HEK293T (cell line): ENCODE data around the gene RNASEH2B.

Experiments used
- CTCF ChIA-PET: fragments of 350-600 bp; formaldehyde crosslinking; extraction: SDS; loops from one replicate; lab custom pipeline; 2021; ENCODE audit warnings: antibody characterized with exemption, inconsistent platforms; lab: Yijun Ruan, JAX
- POLR2A ChIA-PET: fragments of 350-600 bp; formaldehyde crosslinking; extraction: SDS; loops from one replicate; lab custom pipeline; 2020; ENCODE audit warnings: antibody characterized with exemption, inconsistent platforms; lab: Yijun Ruan, JAX
- DNase-seq: peaks from one replicate; pipeline ENCODE4 v3.0.0; 2012; ENCODE audit warnings: mixed read lengths; ENCODE audit errors: extremely low spot score
- ARNT ChIP-seq: fragments of 450-650 bp; IDR thresholded peaks from 2 replicates; pipeline ENCODE4 v1.6.1; 2017; ENCODE audit warnings: mild to moderate bottlenecking
- BHLHE40 ChIP-seq: fragments of 450-650 bp; IDR thresholded peaks from 2 replicates; pipeline ENCODE4 v1.6.1; 2016; ENCODE audit warnings: mild to moderate bottlenecking, moderate library complexity, borderline replicate concordance
- CTBP1 ChIP-seq: fragments of 450-650 bp; IDR thresholded peaks from 2 replicates; pipeline ENCODE4 v1.6.1; 2016; ENCODE audit warnings: borderline replicate concordance
- ELF4 ChIP-seq: fragments of 450-650 bp; IDR thresholded peaks from 2 replicates; pipeline ENCODE4 v1.6.1; 2017; ENCODE audit warnings: antibody characterized with exemption
- FOXA1 ChIP-seq: fragments of 450-650 bp; IDR thresholded peaks from 2 replicates; pipeline ENCODE4 v1.6.1; 2016; ENCODE audit warnings: mild to moderate bottlenecking
- FOXK2 ChIP-seq: fragments of 450-650 bp; IDR thresholded peaks from 2 replicates; pipeline ENCODE4 v1.6.1; 2016; ENCODE audit warnings: mild to moderate bottlenecking
- FOXM1 ChIP-seq: fragments of 450-650 bp; IDR thresholded peaks from 2 replicates; pipeline ENCODE4 v1.6.1; 2017; ENCODE audit warnings: mild to moderate bottlenecking, borderline replicate concordance
- HDGF ChIP-seq: fragments of 450-650 bp; IDR thresholded peaks from 2 replicates; pipeline ENCODE4 v1.6.1; 2017; ENCODE audit warnings: antibody characterized with exemption, borderline replicate concordance
- L3MBTL2 ChIP-seq: fragments of 450-650 bp; conservative IDR thresholded peaks from 2 replicates; pipeline ENCODE4 v1.6.1; 2016; ENCODE audit warnings: mild to moderate bottlenecking
- LEF1 ChIP-seq: fragments of 450-650 bp; IDR thresholded peaks from 2 replicates; pipeline ENCODE4 v1.6.1; 2017; ENCODE audit warnings: mild to moderate bottlenecking, borderline replicate concordance
- NFRKB ChIP-seq: fragments of 450-650 bp; IDR thresholded peaks from 2 replicates; pipeline ENCODE4 v1.6.1; 2016; ENCODE audit warnings: mild to moderate bottlenecking, moderate library complexity
- SP1 ChIP-seq: fragments of 450-650 bp; IDR thresholded peaks from 2 replicates; pipeline ENCODE4 v1.6.1; 2017
- SUZ12 ChIP-seq: fragments of 450-650 bp; IDR thresholded peaks from 2 replicates; pipeline ENCODE4 v1.6.1; 2016; ENCODE audit warnings: mild to moderate bottlenecking
- TARDBP ChIP-seq: fragments of 450-650 bp; IDR thresholded peaks from 2 replicates; pipeline ENCODE4 v1.6.1; 2016
- ZNF384 ChIP-seq: fragments of 450-650 bp; IDR thresholded peaks from 2 replicates; pipeline ENCODE4 v1.6.1; 2016
- TF ChIP-seq, protein P1 (sequence below): fragments of 450-650 bp; IDR thresholded peaks from 2 replicates; pipeline ENCODE4 v1.6.1; 2016

RNASEH2B gene

DNA sequence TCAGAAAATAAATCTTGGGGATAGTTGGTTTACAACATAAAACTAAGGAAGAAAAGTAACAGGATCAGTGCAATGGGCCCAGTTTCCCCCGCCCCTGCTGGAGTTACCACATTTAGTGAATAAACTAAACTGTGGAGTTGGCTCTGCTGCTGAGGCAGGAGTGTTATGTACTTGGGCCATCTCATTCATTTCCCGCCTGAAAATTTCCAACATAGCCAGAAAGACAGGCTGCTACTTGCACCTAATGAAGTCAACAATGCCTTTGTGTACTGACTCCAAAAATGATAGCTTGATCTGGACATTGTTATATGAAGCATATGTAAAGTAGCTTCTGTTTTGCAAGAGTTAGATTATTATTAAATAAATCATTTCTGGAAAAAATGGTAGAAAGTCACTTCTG, 7.9 kb upstream of the RNASEH2B start:
- no peak for TF ChIP-seq FOXM1
- no peak for TF ChIP-seq BHLHE40
- no peak for TF ChIP-seq TARDBP
- no peak for TF ChIP-seq NFRKB
- TF ChIP-seq FOXK2: no peak
- TF ChIP-seq ARNT: no peak
- TF ChIP-seq CTBP1: no peak
- no peak for TF ChIP-seq LEF1
- no peak for TF ChIP-seq ZNF384
- no peak for TF ChIP-seq ELF4
- no peak for TF ChIP-seq SUZ12
- TF ChIP-seq L3MBTL2: no peak
- TF ChIP-seq HDGF: no peak
- TF ChIP-seq FOXA1: no peak
- TF ChIP-seq SP1: no peak
- TF ChIP-seq, protein P1, sequence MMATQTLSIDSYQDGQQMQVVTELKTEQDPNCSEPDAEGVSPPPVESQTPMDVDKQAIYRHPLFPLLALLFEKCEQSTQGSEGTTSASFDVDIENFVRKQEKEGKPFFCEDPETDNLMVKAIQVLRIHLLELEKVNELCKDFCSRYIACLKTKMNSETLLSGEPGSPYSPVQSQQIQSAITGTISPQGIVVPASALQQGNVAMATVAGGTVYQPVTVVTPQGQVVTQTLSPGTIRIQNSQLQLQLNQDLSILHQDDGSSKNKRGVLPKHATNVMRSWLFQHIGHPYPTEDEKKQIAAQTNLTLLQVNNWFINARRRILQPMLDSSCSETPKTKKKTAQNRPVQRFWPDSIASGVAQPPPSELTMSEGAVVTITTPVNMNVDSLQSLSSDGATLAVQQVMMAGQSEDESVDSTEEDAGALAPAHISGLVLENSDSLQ: no peak
- DNase-seq: no peak
- POLR2A ChIA-PET: no interaction called here
- CTCF ChIA-PET: no interaction called here

DNA sequence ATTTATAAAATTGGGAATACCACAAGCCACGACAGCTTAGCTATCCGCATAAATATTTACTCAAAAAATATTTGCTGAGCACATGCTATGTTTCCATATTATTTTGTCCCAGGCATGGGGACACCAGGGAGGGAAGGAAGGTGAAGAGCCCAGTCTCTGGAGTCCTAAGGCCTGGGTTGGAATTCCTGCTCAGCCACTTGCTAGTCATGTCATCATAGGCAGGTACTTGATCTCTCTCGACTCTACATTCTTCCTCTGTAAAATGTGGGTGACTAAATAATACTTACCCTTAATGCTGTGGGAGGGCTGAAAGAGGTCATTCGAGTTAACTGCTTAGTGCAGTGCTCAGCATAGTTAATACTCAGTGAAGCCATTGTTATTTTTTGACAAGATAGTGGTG, 4.3 kb upstream of the RNASEH2B start:
- ChIA-PET POLR2A (no interaction called here), CTCF (no interaction called here)
- no peak for DNase-seq
- TF ChIP-seq SUZ12 (no peak), L3MBTL2 (no peak), FOXK2 (no peak), SP1 (no peak), ZNF384 (no peak), TARDBP (no peak), FOXA1 (no peak), ARNT (no peak), ELF4 (no peak), CTBP1 (no peak), LEF1 (no peak)
- TF ChIP-seq, protein P1: no peak

DNA sequence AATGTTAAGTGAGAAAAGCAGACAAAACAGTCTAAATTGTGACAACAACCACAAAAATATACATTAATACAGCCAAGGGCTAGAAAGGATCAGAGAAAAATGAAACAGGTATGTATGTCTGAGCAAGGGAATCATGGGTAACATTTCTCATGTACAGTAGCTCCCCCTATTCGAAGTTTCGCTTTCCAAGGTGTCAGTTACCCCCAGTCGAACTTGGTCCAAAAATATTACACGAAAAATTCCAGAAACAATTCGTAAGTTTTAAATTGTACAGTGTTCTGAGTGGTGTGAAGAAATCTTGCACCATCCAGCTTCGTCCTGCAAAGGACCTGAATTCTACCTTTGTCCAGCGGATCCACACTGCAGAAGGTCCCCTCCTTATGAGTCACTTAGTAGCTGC, 1.8 kb upstream of the RNASEH2B start:
- TF ChIP-seq ZNF384 (no peak), SP1 (no peak), FOXM1 (no peak), FOXK2 (no peak), NFRKB (no peak), SUZ12 (no peak), BHLHE40 (no peak), FOXA1 (no peak), L3MBTL2 (no peak), LEF1 (no peak), ELF4 (no peak), HDGF (no peak), TARDBP (no peak), CTBP1 (no peak), ARNT (no peak)
- TF ChIP-seq, protein P1: no peak
- ChIA-PET CTCF (no interaction called here), POLR2A (no interaction called here)
- no peak for DNase-seq

DNA sequence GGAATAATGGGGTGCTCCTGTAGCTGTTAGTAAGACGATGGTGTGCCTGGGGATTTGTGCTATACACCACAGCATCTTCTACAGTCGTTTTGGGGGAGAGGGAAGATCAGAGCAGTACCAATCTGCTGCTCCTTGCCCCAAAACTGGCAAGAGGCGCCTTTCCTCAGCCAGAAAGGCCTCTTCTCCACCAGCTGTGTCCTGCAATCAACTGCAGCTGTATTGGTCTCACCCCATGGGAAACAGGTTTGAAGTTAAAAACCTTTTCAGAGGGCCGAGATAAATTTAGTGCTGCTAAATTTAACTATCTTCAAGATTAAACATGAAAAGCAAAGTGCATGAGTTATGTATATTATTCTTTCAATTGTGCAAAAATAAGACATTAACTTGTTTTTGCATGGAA, 1.2 kb upstream of the RNASEH2B start:
- POLR2A ChIA-PET: no interaction called here
- TF ChIP-seq FOXM1: no peak
- TF ChIP-seq ZNF384: no peak
- TF ChIP-seq CTBP1: no peak
- TF ChIP-seq ELF4: no peak
- no peak for TF ChIP-seq BHLHE40
- no peak for TF ChIP-seq ARNT
- TF ChIP-seq NFRKB: no peak
- no peak for TF ChIP-seq FOXA1
- no peak for TF ChIP-seq SUZ12
- no peak for TF ChIP-seq SP1
- no peak for TF ChIP-seq TARDBP
- TF ChIP-seq HDGF: no peak
- TF ChIP-seq L3MBTL2: no peak
- no peak for DNase-seq
- CTCF ChIA-PET: no interaction called here

DNA sequence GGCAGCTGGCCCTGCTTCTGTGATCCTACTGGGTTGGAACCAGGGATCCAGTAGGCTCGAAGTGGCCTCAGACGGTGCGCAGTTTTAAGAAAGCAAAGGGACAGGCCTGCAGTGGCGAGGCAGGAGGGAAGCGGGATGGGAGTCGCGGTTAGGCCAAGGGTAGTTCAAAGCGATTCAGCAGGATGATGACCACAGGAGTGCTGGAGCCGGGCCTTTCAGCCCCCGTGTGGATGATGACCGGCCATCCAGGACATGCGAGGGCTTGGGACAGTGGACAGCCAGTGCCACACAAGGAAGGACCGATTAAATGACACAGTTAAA, 854 bp downstream of the RNASEH2B start:
- CTCF ChIA-PET: no interaction called here
- no peak for TF ChIP-seq ARNT
- TF ChIP-seq CTBP1: no peak
- peak; percentile 12 for TF ChIP-seq L3MBTL2
- no peak for TF ChIP-seq ZNF384
- TF ChIP-seq SP1: no peak
- POLR2A ChIA-PET: no interaction called here
- peak; percentile 27 for DNase-seq

DNA sequence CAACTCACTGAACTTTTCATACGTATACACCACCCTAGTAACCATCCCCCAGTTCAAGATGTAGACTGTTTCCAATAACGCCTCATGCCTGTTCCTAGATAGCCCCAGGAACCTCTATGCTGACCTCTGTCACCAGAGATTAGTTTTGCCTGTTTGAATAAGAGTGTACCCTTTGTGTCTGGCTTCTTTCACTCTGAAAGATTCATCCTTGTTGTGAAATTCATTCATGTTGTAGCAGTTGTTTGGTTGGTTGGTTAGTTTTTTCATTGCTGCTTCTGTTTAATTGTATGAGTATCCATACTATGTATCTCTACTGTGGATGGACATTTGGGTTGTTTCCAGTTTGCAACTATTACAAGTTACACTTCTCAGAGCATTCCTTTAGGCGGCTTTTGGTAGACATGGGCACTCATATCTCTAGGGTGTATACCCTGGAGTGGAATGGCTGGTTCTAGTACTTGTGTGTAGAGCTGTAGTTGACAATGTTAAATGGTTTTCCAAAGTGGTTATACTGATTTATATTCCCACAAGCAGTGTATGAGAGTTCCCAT, 1.6 kb downstream of the RNASEH2B start:
- TF ChIP-seq SP1 (no peak), FOXA1 (no peak), LEF1 (no peak), NFRKB (no peak), ELF4 (no peak), TARDBP (no peak), L3MBTL2 (no peak), CTBP1 (no peak), SUZ12 (no peak), HDGF (no peak), FOXM1 (no peak), BHLHE40 (no peak), ZNF384 (no peak), ARNT (no peak), FOXK2 (no peak)
- TF ChIP-seq, protein P1: no peak
- ChIA-PET CTCF (interaction anchor here (0.6 to 1.8 kb wide), 6 partner anchors 110 to 935 kb away, joined by 5 to 8 read pairs (median 6); partner anchors contain the start of gene TRIM13), POLR2A (no interaction called here)
- DNase-seq: no peak
